Stimulated activated CD8-positive, alpha-beta memory T cell treated with anti-CD3 and anti-CD28 coated beads, Interleukin-4, amount 100 ng/mL, for 24 hours (primary cell): ENCODE data around the gene FXYD5.
"Not testable (repeated sequence)": the region's sequence is repeated elsewhere in the genome, so short reads cannot be mapped to it uniquely, and the experiment has no call there.

Source experiments
- DNase-seq: peaks from one replicate; pipeline ENCODE4 v3.0.0-alpha.2; 2020; ENCODE audit warnings: low read depth

Gene FXYD5

DNA sequence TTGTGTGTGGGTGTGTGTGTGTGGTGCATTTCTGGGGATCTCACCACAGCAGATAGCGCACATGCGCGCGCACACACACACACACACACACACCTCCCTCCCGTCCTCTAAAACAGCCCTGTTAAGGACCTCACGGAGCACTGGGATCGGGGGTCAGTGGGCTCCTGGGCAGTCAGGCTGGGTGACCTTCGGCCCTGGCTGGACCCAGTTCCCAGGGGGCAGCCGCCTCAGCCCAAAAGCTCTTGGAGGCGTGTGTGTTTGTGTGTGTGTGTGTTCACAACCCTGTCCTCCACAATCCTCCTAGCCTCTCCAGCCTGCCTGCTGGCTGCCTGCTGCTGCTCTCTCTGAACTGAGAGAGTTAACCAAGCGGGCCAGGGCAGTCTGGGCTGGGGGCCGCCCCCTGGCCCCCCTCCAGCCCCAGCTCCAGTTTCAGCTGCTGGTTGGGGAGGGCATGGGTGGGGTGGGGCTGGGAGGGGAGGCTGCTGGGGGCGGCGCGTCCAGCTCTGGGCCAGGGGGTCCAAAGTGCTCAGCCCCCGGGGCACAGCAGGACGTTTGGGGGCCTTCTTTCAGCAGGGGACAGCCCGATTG, 16.1 kb upstream of the FXYD5 start, which contains the start of gene FXYD1:
Gene FXYD1, plus strand, starts transcription at position 520 of the 588 bp plus-strand sequence. CDS start 1,256 bp downstream, outside the sequence.
- no peak for DNase-seq

DNA sequence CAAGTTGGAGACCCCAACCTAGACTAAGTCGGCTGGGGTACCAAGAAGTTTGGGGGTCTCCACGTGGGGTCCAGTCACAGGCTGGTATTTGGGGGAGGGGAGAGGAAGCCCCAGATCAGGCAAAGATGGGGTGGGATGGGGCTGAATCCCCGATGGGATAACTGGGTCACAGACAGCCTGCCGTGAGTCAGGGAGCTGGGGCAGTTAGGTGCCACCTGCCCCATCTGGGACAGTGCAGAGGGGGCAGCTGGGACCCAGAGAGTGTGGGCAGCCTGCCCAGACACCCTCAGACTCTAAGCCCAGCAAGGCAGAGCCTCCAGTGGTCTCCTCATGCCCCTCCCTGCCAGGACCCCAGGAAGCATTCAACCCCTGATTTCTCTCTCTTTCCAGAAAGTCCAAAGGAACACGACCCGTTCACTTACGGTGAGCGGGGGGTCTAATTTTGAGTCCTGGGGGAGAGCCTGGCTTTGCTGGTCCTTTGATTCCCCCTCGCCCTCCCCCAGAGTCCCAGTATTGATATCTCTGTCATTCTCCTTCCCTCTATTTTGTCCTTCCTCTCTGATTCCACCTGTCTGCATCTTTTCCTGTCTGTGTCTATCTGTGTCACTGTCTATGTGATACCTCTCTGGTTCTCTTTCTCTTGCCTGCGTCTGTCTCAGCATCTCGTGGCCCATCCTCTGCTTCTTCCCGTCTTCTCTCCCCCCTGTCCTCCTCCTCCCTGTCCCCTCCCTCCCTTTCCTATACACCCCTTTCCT, 14.2 kb upstream of the FXYD5 start:
- no peak for DNase-seq

DNA sequence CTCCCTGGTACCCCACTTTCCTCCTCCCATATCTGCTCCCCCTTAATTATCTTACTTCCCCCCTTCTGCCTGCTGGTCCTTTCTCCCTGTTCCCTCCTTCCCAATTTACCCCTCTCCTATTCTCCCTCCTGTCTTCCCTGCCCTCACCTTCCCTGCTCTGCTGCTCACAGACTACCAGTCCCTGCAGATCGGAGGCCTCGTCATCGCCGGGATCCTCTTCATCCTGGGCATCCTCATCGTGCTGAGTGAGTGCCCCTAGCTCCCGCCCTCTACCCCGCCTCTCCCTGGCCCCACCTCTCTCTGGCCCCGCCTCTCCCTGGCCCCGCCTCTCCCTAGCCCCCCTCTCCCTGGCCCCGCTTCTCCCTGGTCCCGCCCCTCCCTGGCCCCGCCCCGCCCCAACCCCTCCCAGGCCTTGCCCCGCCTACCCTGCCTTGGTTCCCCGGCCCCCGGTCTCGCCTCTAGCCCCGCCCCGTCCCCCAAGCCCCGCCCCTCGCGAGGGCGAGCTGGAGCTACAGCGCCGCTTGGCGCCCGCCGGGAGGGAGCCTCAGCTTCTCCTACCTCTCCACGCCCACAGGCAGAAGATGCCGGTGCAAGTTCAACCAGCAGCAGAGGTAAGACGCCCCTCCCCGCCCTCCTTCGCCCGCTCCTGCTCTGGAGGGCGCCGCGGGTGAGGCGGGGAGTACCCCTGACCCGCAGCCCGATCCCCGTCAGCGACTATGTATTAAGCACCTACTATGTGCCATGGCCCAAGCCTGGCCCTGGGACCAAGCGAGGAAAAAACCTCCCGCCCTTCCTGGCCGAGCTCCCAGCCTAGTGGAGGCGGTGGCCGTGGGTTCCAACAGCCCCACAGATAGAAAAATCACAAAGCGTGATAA, 13.3 kb upstream of the FXYD5 start:
- peak; percentile 94 for DNase-seq

DNA sequence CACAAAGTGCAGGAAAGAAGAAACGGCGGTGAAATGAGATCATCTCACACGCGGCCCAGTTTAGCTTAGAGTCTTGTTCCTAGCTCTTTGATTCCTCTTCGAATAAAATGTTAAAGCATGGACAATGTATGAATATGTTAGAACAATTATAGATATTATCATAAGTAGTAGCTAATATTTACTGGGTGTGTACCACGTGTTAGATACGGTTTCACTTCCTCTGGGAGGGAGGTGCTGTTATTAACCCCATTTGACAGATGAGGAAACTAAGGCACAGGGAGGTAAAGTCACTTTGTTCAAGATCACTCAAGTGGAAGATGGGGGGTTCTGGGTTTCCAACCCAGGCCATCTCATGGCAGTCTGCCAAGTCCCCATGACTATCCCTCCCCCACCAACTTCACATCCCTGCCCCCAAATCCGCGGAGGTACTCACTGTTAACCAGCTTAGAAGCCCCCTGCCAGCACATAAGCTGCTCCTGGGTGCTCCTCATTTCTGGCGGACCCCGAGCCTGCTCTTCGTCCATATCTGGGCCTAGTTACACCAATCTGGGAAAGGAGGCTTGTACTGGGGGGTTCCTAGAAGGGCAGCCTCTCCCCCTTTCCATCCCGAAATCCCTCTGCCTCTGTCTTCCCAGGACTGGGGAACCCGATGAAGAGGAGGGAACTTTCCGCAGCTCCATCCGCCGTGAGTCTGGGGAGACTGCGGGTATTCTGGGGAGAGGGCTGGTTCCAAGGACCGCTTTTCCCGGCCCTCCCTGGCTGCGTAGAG, 12.5 kb upstream of the FXYD5 start:
- no peak for DNase-seq

DNA sequence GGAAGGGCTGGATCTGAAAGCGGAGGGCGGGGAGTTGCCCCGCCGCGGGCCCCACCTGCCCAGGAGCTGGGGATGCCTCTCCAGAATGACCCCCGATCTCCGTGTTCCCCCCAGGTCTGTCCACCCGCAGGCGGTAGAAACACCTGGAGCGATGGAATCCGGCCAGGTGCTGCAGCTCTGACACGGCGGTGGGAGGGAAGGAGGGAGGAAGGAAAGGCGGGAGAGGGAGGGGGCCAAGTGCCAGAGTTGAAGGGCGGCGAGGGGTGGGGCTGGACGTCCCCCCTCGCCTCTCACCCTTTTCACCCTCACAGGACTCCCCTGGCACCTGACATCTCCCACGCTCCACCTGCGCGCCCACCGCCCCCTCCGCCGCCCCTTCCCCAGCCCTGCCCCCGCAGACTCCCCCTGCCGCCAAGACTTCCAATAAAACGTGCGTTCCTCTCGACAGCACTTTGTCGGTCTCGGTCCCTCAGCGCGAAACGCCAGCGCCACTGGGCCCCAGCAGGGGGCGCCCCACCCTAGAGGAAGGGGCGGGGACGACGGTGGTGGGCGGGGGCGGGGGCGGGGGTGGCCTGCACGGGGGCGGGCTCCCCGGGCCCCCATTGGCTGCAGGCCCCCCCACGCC, 11.8 kb upstream of the FXYD5 start:
- peak; percentile 50 for DNase-seq

DNA sequence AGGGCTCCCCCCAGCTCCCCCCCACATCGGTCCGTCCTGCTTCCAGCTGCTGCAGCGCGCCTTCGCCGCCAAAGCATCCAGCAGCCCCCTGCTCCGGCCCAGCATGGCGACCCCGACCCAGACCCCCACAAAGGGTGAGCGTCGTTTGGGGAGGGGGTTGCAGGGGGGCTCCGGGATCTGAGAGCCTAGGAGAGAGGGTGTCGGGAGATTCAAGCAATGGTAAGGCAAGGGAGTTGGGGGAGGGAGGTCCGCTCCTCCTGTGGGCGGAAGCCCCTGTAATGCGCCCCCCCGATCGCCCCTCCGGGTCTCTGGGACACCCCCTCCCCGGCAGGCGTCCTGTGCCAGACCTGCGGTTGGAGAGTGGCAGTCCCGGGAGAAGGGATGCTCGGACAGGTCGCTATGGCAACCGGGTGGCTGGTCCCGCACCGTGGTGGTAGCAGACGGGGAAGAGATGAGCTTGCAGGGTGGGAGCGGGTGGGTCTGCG, 11.3 kb upstream of the FXYD5 start, which contains the start of gene FXYD7:
Gene FXYD7, plus strand, starts transcription at position 25 of the 485 bp plus-strand sequence. Its CDS starts 79 bp downstream, at position 104.
- DNase-seq: no peak

DNA sequence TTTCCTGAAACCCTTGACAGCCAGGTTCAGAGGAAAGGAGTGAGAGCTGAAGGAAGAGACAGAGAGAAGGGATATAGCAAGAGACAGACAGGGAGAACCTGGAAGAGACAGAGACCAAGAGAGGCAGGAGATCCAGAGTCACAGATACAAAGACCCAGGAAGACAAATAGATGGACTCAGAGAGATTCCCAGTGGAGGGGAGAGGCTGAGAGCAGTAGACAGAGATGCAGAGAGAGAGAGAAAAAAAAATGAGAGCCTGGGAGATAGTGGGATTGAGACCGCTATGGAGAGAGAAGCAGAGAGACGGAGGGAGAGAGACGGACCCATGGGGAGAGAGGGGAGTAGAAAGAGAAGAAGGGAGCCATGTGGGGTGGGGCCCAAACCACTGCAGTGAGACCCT, 10.7 kb upstream of the FXYD5 start:
- DNase-seq: no peak

DNA sequence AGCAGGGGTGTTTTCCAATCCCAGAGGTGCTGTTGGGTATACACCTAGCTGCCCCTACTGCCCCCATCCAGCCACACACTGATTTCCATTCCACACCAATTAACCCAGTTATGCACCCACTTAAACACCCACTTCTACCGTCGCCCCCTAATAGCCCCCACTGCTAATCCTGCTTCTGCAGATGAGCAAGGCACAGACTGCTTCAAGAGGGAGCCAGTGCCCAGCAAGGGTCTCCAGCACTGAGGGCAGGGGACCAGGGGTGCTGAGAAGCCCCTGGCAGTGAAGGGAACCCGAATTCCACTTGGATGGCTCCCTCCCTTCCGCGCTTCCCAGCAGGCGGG, 10.3 kb upstream of the FXYD5 start:
- no peak for DNase-seq

DNA sequence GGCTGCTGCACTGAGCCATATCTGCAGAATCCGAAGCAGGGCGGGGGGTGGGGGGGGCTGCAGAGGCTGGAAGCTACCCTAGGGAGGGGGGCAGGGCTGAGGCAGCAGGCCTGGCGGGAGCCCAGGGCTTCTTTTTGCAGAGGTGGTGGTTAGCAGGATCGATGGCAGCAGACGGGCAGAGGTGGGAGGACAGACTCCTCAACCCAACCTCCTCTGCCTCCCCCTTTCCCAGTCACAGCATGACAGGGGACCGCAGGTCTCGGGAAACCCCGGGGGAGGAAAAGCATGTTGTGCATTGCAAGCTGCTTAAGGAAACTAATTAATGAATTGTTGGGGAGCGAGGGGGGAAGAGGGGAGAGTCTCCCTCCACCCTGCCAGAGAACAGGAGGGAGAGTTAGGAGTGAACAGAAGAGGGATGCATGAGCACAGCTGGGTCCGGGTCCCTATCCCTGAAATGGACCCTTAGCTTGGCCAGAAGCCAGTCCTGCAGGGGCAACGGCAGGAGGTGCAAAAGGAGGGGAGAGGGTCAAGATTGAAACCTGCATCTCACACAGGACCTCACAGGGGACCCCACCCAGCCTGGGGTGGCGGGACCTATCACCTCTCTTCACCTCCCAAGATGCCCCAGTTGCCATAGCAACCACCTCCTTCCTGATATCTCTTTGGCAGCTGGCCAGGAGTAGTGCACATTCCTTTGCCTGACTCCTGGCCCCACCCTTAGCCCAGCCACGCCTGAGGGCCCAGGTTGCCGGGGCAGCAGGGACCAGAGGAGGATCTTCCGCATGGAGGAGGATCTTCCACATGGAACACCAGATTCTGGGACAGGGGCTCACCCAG, 9.7 kb upstream of the FXYD5 start:
- no peak for DNase-seq

DNA sequence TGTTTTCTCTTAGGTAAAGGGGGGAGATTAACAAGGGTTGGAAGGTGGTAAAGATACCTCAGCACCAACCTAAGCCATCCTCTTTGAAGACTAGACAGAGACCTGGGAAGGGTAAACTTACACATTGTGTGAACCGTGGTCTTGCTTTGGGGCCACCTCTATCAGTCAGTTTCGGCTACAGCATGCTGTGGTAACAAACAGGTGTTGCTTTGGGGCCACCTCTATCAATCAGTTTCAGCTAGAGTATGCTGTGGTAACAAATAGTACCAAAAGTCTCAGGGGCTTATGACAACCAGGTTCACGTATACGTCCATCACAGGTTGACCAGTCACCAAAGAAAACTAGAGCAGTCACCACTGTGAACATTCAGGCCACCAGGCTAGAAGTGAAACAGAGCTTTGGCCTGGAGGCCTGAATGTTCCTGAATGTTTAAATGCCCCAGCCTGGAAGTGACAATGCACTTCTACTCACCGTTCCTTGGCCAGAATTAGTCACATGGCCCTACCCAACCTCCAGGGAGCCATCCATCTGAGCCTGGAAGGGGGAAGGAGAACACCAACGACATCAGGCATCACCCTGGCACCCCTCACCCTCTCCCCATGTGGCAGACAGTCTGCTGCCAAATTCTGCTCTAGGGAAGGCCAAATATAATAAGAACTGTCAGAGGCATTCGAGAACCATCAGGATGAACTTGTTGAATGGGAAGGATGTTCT, 7.6 kb upstream of the FXYD5 start:
- DNase-seq: no peak

DNA sequence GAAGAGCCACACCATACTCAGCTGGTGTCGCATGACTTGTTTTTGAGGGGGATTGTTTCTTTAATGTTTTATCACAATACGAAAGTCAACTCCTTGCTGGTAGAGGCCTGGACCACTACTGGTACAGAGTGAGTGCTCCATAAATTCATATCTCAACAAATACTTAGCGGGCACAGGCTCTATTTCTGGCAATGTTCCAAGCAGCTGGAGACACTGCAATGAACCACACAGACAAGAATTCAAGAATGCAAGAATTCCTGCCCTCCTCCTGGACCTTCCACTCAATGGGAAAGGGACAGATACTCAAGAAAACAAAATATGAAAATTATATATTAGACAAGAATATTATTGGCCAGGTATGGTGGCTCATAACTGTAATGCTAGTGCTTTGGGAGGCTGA, 5.1 kb upstream of the FXYD5 start:
- no peak for DNase-seq

DNA sequence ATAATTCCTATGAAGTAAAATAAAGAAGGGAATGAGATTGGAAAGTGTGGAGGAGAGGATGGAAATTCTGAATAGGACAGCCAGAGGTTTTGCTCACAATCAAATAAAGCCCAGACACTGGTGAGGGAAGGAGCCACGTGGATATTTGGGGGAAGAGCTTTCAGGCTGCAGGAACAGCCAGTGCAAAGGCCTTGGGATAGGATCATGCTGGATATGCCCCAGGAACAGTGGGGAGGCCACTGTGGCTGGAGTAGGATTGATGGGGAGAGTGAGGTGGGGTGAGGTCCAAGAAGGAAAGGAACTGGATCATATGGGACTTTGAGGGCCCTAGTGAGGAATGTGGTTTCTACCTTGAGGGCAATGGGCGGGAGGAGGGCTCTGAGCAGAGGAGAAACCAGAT, 4.1 kb upstream of the FXYD5 start:
- no peak for DNase-seq

DNA sequence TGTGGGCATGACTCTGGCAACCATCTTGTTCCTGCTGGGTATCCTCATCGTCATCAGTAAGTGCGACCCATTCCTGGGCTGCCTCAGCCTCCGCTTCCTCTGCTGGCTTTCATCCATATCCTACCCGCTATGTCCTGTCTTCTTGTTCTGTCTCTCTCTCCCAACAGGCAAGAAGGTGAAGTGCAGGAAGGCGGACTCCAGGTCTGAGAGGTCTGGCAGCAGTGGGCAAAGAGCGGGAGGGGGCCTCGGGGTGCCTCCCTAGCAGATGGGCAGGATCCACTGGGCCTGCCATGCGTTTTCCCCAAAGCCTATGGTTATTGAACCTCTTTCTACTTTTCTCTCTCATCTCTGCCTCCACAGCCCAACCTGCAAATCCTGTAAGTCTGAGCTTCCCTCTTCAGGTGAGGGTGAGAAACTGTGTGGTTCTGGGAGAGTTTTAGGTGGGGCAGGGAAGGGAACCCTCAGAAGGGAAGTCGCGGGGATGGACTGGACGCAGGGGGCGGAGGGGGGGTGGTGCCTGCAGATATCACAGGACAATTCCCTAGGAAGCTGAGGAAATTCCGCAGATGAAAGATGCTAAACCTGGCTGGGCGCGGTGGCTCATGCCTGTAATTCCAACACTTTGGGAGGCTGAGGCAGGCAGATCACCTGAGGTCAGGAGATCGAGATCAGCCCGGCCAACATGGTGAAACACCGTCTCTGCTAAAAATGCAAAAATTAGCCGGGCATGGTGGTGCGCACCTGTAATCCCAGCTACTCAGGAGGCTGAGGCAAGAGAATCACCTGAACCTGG, 3.1 kb upstream of the FXYD5 start:
- DNase-seq: no peak

DNA sequence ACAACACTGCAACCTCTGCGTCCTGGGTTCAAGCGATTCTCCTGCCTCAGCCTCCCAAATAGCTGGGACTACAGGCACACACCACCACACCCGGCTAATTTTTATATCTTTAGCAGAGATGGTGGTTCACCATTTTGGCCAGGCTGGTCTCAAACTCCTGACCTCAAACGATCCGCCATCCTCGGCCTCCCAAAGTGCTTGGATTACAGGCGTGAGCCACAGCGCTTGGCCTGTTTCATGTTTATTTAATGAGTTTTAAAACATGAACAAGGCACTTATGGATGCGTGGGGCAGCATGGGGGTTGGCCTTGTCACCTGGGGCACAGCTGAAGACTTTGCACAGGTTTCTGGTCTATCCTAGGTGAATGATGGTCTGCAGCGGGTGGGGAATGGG, 1.4 kb upstream of the FXYD5 start:
- not testable (repeated sequence) for DNase-seq

DNA sequence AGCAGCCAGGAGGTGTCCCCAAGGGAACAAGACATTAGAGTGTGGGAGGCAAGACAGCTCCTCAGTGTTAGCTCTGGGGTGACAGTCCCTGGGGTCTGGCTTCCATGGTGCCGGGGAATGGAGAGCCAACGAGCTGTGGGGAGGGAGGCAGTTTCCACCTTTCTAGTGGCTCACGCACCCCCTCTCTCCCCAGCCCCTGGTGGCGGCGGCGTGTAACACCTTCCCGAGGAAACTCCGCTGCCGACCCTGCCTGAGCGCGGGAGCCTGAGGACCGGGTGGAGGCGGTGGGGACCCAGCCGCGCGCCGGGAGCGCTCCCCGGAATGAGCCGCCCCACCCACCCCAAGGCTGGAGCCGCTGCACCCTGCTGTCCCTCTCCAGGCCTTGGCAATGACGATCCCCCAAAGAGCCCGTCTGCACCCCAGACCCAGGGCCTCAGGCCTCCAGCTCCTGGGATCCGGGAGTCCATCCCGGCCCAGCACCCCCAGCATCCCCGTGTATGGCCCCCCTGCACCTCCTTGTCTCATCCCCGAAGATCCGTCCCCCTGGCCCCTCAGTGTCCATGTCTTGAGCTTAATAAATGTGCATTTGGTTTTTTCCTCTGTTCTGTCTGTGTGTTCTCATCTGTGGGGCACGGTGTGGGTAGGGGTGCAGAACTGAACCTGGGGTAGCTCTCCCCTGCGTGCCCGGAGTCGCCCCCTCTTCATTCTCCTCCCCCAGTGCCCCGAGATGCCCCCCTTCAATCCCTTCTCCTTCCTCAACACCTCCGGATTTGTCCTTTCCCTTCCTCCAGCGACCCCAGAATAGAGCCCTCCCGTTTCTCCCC, 622 bp upstream of the FXYD5 start:
- DNase-seq: peak; percentile 67

DNA sequence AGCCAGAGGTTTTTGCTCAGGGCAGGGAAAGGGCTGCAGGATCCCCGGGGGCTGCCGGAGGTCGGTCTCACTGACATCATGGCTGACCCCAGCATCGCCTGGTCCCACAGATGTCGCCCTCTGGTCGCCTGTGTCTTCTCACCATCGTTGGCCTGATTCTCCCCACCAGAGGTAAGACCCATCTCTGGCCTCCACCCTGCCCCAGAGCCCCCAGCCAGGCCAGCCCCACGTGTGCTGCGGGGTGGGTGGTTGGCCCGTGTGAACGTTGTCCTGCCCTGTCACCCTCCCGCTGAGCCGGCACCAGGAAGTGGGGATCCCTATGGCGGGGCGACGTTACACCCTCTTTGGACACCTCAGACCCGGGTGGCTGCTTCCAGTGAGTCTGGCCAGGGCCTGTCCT, 906 bp downstream of the FXYD5 start:
- no peak for DNase-seq

DNA sequence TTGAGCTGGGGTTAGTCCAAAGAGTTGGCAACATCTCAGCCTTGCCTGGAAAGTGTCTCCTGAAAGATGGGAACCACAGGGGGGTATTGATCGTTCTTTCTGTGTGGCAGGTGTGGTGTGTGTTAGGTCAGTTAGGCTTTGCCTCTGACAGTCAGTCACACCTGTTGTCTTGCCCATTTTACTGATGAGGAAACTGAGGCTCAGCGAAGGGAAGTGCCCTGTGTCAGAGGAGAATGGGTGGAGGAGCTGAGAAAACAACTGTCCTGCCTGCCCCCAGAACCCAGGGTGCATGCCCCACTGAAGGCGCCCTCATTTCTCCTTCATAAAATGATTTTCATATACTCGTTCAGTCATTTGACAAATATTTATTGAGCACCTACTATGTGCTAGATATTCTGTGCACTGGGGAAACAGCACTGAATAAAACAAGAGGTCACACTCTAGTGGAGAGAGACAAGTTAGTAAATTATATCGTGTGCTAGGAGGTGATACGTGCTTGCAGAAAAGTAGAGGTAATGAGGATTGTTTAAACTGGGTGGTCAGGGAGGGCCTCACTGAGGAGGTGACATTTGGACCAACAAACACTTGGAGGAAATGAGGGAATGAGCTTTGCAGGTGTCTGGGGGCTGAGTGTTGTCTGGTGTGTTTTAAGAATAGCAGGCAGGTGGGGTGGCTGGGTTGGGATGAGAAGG, 1.6 kb downstream of the FXYD5 start:
- no peak for DNase-seq

DNA sequence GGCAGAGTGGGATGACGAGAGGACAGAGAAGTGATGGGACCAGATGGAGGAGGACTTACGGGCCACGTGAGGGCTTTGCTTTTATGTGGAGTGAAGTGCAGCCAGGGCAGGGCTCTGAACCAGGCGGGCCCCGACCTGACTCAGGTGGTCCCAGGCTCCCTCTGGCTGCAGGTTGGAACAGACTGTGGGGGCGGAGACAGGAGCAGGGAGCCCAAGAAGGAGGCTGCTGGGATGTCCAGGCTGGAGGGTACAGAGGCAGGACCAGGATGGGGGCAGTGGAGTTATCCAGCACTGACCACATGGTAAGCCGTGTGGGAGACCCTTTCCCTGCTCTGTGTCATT, 2.1 kb downstream of the FXYD5 start:
- DNase-seq: no peak
